ENCODE data around the gene LTBP2.

DNA sequence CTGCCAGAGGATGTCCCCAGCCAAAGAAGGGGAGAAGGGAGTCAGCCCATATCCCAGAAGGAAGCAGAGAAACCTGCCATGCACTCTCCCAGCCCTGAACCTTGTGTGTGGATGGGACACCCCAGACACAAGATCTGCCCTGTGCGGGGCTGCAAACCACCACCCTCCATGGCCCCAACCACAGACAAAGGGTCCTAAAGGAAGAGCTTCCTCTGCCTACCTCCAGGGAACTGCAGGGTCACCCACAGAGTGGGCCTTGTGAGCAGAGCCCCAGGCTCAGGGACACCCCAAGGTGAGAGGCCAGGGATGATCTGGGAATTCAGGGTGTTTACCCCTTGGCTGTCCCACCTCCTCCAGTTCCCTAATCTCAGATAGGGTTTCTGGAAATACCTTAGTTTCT is 62.0 kb downstream of the LTBP2 start:
- TF ChIP-seq POLR2A (IDR thresholded peaks at IDR 0.05; ENCODE audit: low read length), result no peak
- TF ChIP-seq GATA1 (IDR thresholded peaks at IDR 0.05; ENCODE audit: low read depth, low read length), result no peak
